Left renal pelvis (tissue), 4 donors: ENCODE measurements around the gene LYST. TPM values are rescaled to one million over a fixed set of nuclear protein-coding genes. Genes with fewer than 3 reads are reported as not detected.
"Not testable (repeated sequence)": the region's sequence is repeated elsewhere in the genome, so short reads cannot be mapped to it uniquely, and the experiment has no call there.

Source experiments
- DNase-seq, 4 donors: peaks; one replicate each; pipeline ENCODE4 v3.0.0-alpha.2; 2013; ENCODE audit warnings: low read depth in 4 of 4, low spot score in 3 of 4
- polyA plus RNA-seq, 4 donors: library from polyadenylated mRNA; unstranded; fragments of 120-200 nt; gene quantifications; one replicate each; pipeline ENCODE4 v1.2.1, GENCODE V29; 2013; ENCODE audit not compliant: insufficient read length in 4 of 4

LYST gene
- polyA plus RNA-seq, 4 donors = 8.2 to 14.6 (median 11.5) TPM

- no peak for DNase-seq
These were observed 221.9 kb downstream of the LYST start for GRCh38 chr1:235644693-235645305.

GRCh38 chr1:235643837-235644692 lies 222.6 kb downstream of the LYST start:
- no peak for DNase-seq

DNA sequence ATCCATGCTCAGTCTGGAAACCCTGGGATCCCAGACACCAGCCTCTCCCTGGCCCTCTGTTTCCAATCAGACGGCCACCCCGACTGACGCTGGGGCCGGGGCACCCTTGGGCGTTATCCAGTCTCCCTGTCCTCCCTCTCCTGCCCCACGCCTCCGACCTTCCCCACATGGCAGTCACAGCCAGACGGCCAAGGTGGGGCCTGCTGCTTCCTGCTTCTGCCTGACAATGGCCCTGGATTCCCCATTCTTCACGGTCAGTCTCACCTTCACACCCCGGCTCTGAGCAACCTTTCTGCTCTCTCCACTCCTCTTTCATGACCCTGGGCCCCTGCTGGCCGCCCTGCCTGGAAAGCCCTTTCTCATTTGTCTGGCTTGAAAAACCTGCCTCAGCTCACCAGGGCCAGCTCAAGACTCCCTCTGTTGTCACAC lies 223.7 kb downstream of the LYST start:
- no peak for DNase-seq

DNA sequence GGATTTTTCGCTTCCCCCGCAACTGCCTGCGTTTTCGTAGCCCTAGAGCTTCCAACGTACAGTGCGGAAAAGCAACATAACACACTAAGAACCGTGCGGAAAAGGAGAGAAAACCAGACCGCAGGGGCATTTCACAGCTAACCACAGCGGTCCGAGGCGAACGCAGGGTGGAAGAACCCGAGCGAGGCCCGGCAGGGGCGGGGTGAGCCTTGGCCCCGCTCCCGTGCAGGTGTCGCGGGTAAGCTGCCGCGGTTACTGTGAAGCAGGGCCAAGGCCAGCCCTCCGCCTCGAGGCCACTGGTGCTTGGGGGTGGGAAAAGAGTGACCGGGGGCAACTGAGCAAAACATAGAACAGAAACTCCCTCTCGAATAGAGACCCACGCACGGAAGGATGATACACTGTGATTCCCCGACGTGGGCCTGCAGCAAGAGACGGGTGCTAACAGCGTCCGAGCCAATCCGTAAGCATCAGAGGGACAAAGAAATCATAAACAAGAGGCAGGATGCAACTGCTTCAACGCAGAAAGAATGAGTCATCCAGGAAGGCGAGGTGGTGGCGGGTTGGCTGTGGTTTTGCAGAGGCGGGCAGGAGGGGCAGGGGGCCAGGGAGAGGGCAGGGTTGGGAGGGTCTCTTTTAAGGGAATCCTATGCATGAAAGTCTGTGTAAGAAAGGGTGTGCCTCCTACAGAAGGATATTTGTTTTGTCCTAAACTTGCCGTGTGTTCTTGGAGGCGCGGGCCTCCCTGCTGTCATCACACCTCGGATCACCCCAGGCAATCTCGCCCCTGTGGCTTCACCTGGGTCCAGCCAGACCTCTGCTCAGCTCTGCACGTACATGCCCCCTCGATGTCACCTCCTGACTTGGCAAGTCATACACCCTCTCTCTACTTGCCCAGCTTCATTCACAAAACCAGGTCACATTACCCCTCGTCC lies 224.4 kb downstream of the LYST start:
- DNase-seq = no peak

DNA sequence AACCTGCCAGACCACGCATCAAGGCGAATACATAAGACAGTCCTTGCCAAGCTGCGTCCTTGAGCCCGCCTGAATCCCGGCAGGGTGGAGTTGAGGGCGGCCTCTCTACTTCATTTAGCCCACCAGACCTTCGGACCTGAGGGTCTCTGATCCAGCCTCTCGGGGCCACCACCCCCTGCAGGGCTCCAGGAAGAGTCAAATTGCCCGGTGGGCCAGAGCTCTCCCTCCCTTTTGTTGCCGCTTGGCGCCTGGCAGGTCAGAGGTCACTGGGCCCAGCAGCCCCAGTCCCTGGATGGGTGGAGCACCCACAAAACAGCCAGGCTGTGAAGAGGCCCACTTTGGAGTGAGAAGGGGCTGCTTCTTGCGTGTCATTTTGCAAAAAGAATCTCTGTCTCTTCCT lies 226.1 kb downstream of the LYST start:
- no peak for DNase-seq

GRCh38 chr1:235639226-235640205 lies 227.2 kb downstream of the LYST start:
- DNase-seq = no peak

DNA sequence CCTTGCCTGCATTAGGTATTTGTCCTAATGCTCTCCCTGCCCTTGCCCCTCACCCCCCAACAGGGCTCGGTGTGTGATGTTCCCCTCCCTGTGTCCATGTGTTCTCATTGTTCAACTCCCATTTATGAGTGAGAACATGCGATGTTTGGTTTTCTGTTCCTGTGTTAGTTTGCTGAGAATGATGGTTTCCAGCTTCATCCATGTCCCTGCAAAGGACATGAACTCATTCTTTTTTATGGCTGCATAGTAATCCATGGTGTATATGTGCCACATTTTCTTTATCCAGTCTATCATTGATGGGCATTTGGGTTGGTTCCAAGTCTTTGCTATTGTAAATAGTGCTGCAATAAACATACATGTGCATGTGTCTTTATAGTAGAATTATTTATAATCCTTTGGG lies 228.1 kb downstream of the LYST start:
- not testable (repeated sequence) for DNase-seq

DNA sequence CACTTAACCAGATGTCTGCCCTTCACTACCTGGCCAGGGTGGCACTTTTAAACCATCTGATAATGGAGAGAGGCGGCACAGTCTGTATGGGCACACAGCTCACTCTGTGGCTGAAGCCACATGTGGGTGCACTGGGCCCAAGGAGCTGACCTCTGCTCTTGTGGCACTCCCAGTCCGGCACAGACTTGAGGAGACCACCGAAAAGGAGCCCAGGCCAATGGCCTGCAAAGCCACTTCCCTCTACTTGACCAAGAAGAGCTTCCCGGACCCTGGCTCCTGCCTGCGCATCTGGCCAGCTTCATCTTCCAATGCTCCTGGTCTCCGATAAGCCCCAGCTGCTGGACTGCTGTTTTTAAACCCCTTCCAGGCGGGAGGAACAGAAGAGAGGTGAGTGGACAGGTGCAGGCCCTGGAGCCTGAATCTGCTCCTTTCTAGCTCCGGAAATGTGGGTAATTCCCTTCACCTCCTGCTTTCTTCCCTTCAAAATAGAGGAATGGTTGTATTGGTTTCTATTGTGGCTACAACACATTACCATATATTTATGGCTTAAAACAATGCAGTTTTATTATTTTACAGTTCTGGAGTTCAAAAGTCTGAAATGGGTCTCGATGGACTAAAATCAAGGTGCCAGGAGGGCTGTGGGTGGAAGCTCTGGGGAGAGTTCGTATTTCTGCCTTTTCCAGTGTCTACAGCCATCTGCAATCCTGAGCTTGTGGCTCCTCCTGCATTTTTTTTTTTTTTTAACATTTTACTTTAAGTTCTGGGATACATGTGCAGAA lies 228.8 kb downstream of the LYST start:
- no peak for DNase-seq

DNA sequence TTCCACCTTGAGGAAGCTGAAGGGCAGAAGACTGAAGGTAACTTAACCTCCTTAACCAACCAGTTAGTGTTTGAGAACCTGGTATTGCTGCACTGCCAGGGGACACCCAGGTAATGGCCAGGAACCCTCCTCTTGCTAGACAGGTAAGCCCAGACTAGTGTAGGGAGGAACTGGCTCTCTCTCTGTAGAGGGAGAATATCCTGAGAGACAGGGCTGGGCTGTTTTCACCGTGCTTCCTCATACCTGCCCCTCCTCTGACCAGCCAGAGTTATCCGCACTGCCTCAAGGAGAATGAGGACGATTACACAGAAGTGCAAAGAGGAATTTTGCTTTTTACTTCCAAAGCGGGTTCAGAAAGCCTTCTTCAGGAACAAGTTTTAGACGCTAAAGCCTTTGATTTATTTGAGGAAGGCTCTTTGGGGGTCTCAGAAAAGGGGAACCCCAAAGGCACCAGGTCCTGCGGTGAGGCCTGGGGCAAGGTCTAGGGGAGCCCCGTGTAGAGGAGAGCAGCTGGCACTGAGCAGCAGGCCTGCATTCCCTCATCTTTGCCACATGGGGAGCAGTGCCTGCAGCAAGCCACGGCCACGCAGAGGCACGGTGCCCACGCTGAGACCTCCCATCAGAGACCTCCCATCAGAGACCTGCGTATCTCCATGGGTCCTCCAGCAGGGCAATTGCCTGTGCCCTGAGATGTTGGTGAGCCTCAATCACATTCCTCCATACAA lies 230.6 kb downstream of the LYST start:
- no peak for DNase-seq

- DNase-seq = no peak
These were observed 234.0 kb downstream of the LYST start for GRCh38 chr1:235632506-235633401.

GRCh38 chr1:235631816-235632215 lies 234.9 kb downstream of the LYST start:
- no peak for DNase-seq

DNA sequence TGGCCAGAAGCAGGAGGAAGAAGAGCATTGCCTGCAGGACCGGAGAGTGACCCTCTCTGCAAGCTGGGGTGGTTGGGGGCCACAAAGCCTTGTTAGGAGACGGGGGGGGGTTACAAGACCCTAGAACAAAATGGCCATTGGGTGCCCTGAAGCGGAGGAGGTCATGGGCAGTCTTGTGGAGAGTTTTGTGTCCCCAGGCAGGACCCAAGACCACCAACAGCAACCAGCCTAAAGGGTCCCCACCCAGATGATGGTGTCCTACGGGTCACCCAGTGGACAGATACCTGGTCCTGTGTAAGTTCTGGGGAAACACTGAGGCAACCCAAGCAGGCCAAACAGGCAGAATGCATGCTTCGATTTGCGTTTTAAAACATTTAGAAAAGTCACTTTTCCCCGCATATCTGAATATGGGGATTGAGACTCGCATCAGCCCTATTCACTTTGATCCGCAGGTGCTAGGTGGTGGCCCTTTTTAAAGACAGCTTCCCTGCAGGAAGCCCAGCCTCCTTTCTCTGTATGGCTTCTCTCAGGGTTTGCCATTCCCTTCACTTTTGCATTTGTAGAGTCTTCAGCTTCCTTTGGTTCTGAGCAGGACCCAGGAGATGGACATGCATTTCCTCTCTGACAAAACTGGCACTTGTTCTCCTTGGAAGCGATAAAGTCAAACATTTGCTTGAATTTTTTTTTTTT lies 238.2 kb downstream of the LYST start:
- no peak for DNase-seq

- DNase-seq = no peak
These were observed 240.9 kb downstream of the LYST start for GRCh38 chr1:235625831-235626230.

- DNase-seq = no peak
These were observed 241.4 kb downstream of the LYST start for GRCh38 chr1:235625340-235625739.

DNA sequence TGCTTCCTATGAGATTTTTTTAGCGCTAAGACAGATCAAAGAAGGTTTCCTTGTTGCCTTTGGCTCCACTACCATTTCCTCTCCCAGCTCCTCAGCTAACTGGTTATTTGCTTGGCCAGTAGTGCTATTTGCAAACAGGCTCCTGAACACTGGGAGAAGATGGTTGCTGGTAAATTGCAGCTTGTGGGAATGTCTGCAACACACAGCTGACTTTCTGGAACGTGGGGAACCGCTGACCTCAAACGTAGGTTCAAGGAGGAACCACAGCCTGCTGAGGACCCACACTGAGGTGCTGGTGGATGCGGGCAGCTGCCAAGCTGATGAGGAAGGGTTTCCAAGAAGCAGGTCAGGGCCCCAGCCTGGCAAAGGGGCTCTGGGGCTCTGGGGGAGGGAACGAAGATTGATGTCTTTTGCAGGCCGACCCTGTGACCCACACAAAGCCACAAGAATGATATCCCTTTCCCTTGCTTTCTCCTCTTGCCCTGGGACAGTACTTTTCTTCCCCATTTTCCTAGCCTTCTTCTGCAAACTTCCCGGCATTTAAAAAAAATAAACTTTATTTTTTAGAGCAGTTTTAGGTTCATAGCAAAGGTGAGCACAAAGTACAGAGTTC lies 241.9 kb downstream of the LYST start:
- no peak for DNase-seq
